ENCODE measurements around the gene FXYD6.

FXYD6 gene

DNA sequence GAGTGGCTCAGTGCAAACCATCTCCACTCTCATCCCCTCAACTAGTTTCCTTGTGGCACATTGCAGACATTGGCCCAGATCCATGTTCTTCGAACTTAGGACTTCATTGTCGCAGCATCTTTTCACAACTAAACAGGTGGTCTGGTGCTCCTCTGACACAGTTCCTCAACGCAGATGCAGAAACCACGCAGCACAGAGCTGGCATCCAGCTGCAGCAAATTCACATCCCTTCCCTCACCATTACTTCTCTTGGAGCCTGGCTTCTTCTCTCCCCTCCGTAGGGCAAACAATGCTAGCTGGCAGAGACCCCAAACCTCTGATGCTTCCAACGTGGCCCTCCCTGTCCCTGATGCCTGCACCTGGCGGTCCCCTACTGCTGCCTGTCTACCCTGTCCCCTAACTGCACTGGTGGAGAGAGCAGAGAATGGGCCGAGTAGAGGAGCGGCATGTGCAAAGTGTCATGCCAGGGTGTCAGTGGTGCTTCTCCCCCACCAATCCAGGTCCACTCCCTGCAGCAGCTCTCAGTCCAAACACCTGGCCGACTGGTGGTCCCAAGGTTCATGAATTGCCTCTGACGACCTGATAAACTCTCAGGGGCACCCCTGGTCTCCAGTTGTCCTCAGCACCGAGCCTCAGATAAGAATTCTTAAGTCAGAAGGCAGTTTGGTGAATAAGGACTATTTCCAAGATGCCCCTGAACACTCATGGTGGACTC lies 34.6 kb upstream of the FXYD6 start:
- H3F3A ChIP-seq (ENCODE audit: insufficient read depth, low read length), result no peaks in the 10 kb centered on the region
- no peak overlapping the region for H3K27ac ChIP-seq (ENCODE audit: low read length)
- H3K36me3 ChIP-seq (replicated peaks; ENCODE audit: insufficient read depth, low read length), result no peaks in the 10 kb centered on the region
- no peaks in the 10 kb centered on the region for H3K27me3 ChIP-seq (replicated peaks; ENCODE audit: insufficient read depth, low read length)
- DNase-seq, result no peak
- no peaks in the 10 kb centered on the region for H3K9me2 ChIP-seq (replicated peaks; ENCODE audit: insufficient read depth, low read length)
- H3K4me3 ChIP-seq (ENCODE audit: low read length), result no peak overlapping the region
- TF ChIP-seq, protein P1, sequence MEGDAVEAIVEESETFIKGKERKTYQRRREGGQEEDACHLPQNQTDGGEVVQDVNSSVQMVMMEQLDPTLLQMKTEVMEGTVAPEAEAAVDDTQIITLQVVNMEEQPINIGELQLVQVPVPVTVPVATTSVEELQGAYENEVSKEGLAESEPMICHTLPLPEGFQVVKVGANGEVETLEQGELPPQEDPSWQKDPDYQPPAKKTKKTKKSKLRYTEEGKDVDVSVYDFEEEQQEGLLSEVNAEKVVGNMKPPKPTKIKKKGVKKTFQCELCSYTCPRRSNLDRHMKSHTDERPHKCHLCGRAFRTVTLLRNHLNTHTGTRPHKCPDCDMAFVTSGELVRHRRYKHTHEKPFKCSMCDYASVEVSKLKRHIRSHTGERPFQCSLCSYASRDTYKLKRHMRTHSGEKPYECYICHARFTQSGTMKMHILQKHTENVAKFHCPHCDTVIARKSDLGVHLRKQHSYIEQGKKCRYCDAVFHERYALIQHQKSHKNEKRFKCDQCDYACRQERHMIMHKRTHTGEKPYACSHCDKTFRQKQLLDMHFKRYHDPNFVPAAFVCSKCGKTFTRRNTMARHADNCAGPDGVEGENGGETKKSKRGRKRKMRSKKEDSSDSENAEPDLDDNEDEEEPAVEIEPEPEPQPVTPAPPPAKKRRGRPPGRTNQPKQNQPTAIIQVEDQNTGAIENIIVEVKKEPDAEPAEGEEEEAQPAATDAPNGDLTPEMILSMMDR (IDR thresholded peaks at IDR 0.05; ENCODE audit: low read length), result no peak
- TF ChIP-seq EZH2phosphoT487 (IDR thresholded peaks at IDR 0.05; ENCODE audit: low read length) (no peak), EZH2 (optimal IDR thresholded peaks at IDR 0.05; ENCODE audit: low read depth, low read length) (no peak)
- H4K20me1 ChIP-seq (ENCODE audit: insufficient read depth, low read length), result no peaks in the 10 kb centered on the region
- H3K9me3 ChIP-seq (replicated peaks; ENCODE audit: insufficient read depth, low read length), result no peaks in the 10 kb centered on the region
- no peaks in the 10 kb centered on the region for H3K4me1 ChIP-seq (ENCODE audit: low read length)
- H3K9ac ChIP-seq (ENCODE audit: low read length), result no peak overlapping the region
- no peak overlapping the region for H3K4me2 ChIP-seq (ENCODE audit: low read depth, low read length)
- H3K79me2 ChIP-seq (ENCODE audit: low read length), result no peaks in the 10 kb centered on the region
- H2AFZ ChIP-seq (ENCODE audit: low read length), result no peak overlapping the region

DNA sequence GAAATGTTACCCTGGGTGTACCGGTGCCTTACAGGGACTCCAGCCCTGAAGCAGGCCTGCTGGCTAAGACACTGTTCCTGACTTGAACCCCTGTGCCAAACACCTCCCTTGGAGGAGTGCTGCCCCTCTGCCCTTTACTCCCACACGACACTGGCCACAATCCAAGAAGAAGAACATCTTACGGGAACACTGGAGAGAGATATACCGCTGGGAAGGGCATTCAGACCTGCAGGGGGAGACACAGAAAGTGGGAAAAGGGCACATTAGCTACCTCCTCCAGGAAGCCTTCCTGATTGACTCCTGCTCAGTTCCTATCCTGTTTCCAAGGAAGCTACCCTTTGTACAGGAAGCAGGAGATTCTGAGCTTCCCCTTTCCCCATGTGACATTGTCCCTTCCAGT lies 34.1 kb upstream of the FXYD6 start:
- DNase-seq, result no peak
- H3K4me2 ChIP-seq (ENCODE audit: low read depth, low read length), result no peak overlapping the region
- H3K27me3 ChIP-seq (replicated peaks; ENCODE audit: insufficient read depth, low read length), result no peaks in the 10 kb centered on the region
- no peaks in the 10 kb centered on the region for H3K9me3 ChIP-seq (replicated peaks; ENCODE audit: insufficient read depth, low read length)
- H3K79me2 ChIP-seq (ENCODE audit: low read length), result no peaks in the 10 kb centered on the region
- no peak overlapping the region for H2AFZ ChIP-seq (ENCODE audit: low read length)
- no peak overlapping the region for H3K4me3 ChIP-seq (ENCODE audit: low read length)
- no peak overlapping the region for H3K9ac ChIP-seq (ENCODE audit: low read length)
- no peak overlapping the region for H3K27ac ChIP-seq (ENCODE audit: low read length)
- H3K36me3 ChIP-seq (replicated peaks; ENCODE audit: insufficient read depth, low read length), result no peaks in the 10 kb centered on the region
- no peaks in the 10 kb centered on the region for H3K9me2 ChIP-seq (replicated peaks; ENCODE audit: insufficient read depth, low read length)
- TF ChIP-seq, protein P1 (IDR thresholded peaks at IDR 0.05; ENCODE audit: low read length), result no peak
- no peak for TF ChIP-seq EZH2 (optimal IDR thresholded peaks at IDR 0.05; ENCODE audit: low read depth, low read length)
- no peak for TF ChIP-seq EZH2phosphoT487 (IDR thresholded peaks at IDR 0.05; ENCODE audit: low read length)
- H3K4me1 ChIP-seq (ENCODE audit: low read length), result no peaks in the 10 kb centered on the region
- H3F3A ChIP-seq (ENCODE audit: insufficient read depth, low read length), result no peaks in the 10 kb centered on the region
- no peaks in the 10 kb centered on the region for H4K20me1 ChIP-seq (ENCODE audit: insufficient read depth, low read length)

DNA sequence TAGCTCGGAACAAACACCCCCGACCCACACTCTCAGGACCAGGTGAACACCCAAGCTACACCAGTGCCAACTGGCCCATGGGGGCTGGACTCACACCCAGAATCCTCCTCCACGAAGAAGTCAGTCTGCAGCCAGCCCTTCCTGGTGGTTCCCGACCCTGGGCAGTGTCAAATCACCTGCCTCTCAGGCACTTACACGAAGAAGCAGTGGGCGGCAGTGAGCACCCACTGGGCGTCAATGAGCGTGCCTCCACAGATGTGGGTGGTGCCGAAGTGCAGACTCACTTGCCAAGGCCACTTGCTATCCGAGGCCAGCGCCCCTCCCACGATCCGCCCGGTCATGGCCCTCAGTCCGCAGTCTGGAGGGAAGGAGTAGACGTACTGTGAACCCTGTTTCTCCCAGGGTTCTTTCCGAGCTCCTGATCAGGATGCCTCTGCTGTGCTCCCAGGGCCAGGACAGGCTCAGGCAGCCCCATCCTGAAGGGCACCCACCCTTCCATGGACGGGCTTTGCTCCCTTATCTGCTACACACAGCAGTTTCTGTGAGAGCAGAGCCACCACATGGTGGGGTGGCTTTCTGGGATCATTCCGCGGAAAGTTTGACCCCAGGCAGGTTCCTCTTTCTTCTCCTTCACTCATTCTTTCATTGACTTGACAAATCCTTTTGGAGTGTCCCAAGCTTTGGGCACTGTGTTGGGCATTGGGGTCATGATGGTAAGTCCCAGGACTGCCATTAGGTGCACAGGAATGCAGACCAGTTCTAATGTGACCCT lies 33.3 kb upstream of the FXYD6 start:
- no peaks in the 10 kb centered on the region for H3F3A ChIP-seq (ENCODE audit: insufficient read depth, low read length)
- H3K27me3 ChIP-seq (replicated peaks; ENCODE audit: insufficient read depth, low read length), result no peaks in the 10 kb centered on the region
- no peaks in the 10 kb centered on the region for H3K79me2 ChIP-seq (ENCODE audit: low read length)
- DNase-seq, result no peak
- H3K27ac ChIP-seq (ENCODE audit: low read length), result no peak overlapping the region
- H3K36me3 ChIP-seq (replicated peaks; ENCODE audit: insufficient read depth, low read length), result no peaks in the 10 kb centered on the region
- TF ChIP-seq, protein P1 (IDR thresholded peaks at IDR 0.05; ENCODE audit: low read length), result no peak
- TF ChIP-seq EZH2phosphoT487 (IDR thresholded peaks at IDR 0.05; ENCODE audit: low read length), result no peak
- TF ChIP-seq EZH2 (optimal IDR thresholded peaks at IDR 0.05; ENCODE audit: low read depth, low read length), result no peak
- no peaks in the 10 kb centered on the region for H3K4me1 ChIP-seq (ENCODE audit: low read length)
- H3K9me3 ChIP-seq (replicated peaks; ENCODE audit: insufficient read depth, low read length), result no peaks in the 10 kb centered on the region
- H2AFZ ChIP-seq (ENCODE audit: low read length), result no peak overlapping the region
- H3K9me2 ChIP-seq (replicated peaks; ENCODE audit: insufficient read depth, low read length), result no peaks in the 10 kb centered on the region
- no peak overlapping the region for H3K4me3 ChIP-seq (ENCODE audit: low read length)
- H4K20me1 ChIP-seq (ENCODE audit: insufficient read depth, low read length), result no peaks in the 10 kb centered on the region
- H3K4me2 ChIP-seq (ENCODE audit: low read depth, low read length), result no peak overlapping the region
- no peak overlapping the region for H3K9ac ChIP-seq (ENCODE audit: low read length)
